Stimulated activated CD4-positive, alpha-beta T cell treated with anti-CD3 and anti-CD28 coated beads, TNF-alpha, amount 100 ng/mL, for 4 hours (primary cell): Measurements from ENCODE around the gene UBL3.

Experiments
- DNase-seq, 3 experiments: peaks; one replicate each; pipeline ENCODE4 v3.0.0-alpha.2; 2020; ENCODE audit warnings: low read depth in 3 of 3

Gene UBL3

DNA sequence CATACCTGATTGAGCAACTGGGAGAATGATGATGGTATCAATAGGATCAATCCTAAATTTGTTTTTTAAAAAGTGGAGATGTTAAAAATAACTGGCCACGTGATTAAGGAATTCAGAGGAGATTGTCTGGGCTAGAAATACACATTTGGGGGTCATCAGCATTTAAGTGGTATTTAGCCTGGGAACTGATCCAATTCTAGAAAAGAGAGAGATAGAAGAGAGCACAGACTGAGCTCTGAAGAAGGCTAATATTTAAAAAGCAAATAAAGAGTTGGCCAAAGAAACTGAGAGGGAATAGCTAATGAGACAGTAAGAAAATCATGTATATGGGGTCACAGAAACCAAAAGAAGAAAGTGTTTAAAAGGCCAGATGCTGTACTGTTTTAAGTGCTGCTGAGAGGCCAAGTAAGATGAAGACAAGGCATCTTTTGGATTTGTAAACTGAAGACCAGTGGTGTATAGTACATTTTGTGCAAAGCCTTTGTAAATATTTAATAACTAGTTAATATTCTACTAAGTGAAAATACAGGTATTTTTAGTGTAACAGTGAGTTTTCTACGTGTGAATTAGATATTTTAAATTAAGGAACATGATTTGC is 40.2 kb downstream of the UBL3 start:
- DNase-seq = no peak

- DNase-seq = no peak
Measured at GRCh38 chr13:29808264-29808663, 42.2 kb downstream of the UBL3 start.

DNA sequence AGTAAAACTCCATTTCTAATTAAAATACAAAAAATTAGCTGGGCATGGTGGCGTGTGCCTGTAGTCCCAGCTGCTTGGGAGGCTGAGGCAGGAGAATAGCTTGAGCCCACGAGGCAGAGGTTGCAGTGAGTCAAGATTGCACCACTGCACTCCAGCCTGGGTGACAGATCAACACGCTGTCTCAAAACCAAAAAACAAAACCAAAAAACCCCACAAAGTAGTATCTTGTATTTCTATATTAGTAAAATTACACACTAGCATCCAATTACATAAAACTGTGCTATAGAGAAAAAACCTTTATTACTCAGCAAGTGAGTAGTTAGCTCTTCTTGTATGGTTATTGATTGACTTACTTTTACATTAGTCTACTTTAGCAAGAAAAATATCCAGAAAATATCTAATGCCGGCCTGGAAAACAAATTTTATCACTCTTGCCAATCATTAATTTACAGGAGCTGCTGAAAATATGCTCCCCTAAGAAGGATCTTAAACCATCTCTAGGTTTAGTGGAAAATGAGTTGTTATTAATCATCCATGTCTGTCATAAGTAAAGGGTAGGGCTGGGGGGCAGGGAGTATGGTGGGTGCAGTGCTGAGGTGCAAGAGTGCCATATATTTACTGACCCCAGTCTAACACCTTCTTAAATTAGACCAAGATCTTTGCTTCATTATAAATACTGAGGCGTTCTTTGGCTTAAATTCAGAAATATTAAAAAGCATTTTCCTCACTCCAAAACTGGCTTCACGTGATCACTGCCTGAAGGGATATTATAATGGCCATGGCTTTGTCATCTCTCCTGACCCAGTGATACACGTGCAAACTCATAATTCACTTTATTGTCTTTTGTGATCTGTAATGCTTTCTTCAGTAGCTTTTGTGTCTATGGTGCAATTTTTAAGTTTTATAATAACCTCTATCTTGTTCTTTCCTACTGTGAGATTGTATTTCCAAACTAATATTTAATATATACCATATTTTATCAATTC is 44.1 kb downstream of the UBL3 start:
- DNase-seq = no peak

DNA sequence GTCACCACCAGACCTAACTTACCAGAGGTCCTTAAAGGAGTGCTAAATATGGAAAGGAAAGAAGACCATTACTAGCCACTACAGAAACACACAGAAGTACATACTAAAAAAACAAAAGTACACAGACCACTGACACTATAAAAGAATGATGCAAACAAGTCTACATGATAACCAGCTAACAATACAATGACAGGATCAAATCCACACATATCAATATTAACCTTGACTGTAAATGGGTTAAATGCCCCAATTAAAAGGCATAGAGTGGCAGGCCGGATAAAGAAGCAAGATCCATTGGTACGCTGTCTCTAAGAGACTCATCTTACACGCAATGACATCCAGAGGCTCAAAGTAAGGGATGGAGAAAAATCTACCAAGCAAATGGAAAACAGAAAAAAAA is 47.2 kb downstream of the UBL3 start:
- no peak for DNase-seq

GRCh38 chr13:29802621-29803020 is 47.8 kb downstream of the UBL3 start:
- DNase-seq = no peak

- DNase-seq = no peak
Measured at GRCh38 chr13:29801737-29802305, 48.6 kb downstream of the UBL3 start.

GRCh38 chr13:29801102-29801501 is 49.3 kb downstream of the UBL3 start:
- DNase-seq = no peak

GRCh38 chr13:29800687-29801086 is 49.7 kb downstream of the UBL3 start:
- DNase-seq = no peak

- DNase-seq = no peak
Measured at GRCh38 chr13:29799041-29799440, 51.4 kb downstream of the UBL3 start.

- DNase-seq = no peak
Measured at GRCh38 chr13:29791997-29792780, 58.2 kb downstream of the UBL3 start.

- no peak for DNase-seq
Measured at GRCh38 chr13:29791508-29791907, 58.9 kb downstream of the UBL3 start.

DNA sequence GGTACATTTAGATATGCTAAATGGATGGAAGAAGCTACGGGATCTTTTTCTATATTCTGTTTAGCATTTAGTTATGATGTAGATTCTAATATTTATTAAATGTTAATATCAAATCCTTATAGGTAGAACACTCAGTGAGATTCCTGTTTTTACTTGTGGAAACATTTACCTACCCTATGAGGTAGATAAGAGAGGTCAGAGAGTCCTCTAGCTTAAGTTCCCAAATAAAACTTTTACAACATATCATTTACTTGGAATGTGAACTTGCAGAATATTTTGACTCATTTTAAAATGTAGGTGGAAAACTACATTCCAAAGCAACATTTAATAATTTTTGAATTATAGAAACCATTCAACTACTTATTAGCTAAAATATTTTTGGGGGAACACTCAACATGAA is 63.7 kb downstream of the UBL3 start:
- no peak for DNase-seq

GRCh38 chr13:29785978-29786377 is 64.4 kb downstream of the UBL3 start:
- DNase-seq = no peak

DNA sequence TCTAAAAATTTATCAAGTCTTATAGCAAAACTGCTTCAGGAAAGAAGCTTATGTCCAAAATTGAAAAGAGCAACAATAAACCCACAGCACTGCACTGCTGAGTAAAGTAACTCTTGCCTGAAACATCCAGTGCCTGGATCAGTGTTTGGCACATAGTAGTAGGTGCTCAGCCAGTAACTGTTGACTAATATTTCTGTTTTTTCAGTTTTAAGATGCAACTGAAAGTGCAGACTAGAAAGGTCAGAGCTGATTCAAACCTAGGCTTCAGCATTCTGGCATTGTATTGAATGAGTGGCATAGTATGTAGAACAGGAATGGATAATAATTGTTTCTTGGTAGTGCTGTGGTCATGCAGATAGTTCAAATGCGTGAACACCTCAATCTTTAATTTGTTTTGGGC is 67.6 kb downstream of the UBL3 start:
- DNase-seq = no peak

DNA sequence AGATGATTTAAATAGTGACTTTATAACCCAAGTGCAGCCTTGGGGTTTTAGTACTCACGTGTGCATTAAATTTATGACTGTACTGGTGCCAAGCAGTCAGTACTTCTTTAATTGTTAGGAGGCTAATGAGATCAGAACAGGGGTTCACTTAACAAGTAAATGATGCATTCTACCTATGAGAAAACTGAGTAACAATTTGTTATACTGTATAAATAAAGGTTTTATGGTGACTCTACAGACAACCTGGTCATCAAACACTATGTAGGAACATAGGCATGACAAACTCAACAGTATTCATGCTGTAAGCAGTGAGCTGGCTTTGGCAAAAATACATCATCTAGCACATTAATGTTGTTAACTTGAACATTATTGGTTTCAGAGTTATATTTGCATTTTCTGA is 75.6 kb downstream of the UBL3 start:
- no peak for DNase-seq

DNA sequence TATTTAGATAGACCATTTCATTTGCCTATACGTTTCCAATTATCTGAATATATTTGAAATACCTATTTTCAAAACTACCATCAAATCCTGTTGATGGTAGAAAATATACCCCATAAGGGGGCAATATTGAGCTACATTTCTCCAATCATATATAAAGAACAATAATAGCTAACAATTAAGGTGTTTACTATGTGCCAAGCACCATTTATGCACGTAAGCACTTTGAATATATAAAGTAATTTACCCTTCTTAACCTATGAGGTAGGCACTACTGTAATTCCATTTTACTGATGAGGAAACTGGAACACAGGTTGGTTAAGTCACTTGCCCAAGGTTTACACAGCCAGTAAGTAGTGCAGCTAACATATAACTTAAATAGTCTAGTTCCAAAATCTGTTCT is 79.2 kb downstream of the UBL3 start:
- no peak for DNase-seq

GRCh38 chr13:29767006-29767405 is 83.4 kb downstream of the UBL3 start:
- no peak for DNase-seq

GRCh38 chr13:29763436-29764180 is 86.8 kb downstream of the UBL3 start:
- no peak for DNase-seq

- DNase-seq = no peak
Measured at GRCh38 chr13:29761815-29762214, 88.6 kb downstream of the UBL3 start.

GRCh38 chr13:29761160-29761559 is 89.3 kb downstream of the UBL3 start:
- DNase-seq = no peak

DNA sequence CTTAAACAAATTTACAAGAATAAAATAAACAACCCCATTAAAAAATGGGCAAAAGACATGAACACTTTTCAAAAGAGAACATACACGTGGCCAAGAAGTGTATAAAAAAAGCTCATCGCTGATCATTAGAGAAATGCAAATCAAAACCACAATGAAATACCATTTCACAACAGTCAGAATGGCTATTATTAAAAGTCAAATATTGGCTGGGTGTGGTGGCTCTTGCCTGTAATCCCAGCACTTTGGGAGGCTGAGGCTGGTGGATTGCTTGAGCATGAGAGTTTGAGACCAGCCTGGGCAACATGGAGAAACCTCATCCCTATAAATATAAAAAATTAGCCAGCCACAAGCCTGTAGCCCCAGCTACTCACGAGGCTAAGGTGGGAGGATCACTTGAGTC is 89.9 kb downstream of the UBL3 start:
- no peak for DNase-seq
